DMS53 treated with DMSO at 0.1 percent for 48 hours (cell line): Measurements from ENCODE around the gene BLZF1.
"Not testable (repeated sequence)": the region's sequence is repeated elsewhere in the genome, so short reads cannot be mapped to it uniquely, and the experiment has no call there.

Experiments
- DNase-seq: peaks from one replicate; lab custom pipeline; 2025; ENCODE audit not compliant: unreplicated experiment; lab: John Stamatoyannopoulos, UW

BLZF1 gene

GRCh38 chr1:169360415-169360814, 7.6 kb upstream of the BLZF1 start:
- no peak for DNase-seq

- DNase-seq, result no peak
Observed at GRCh38 chr1:169361281-169361680, 6.7 kb upstream of the BLZF1 start.

GRCh38 chr1:169363046-169363730, 4.8 kb upstream of the BLZF1 start:
- no peak for DNase-seq

GRCh38 chr1:169364948-169365347, 3.0 kb upstream of the BLZF1 start:
- DNase-seq, result no peak

- no peak for DNase-seq
Observed at GRCh38 chr1:169367096-169367685, 804 bp upstream of the BLZF1 start.

GRCh38 chr1:169368406-169368769, 393 bp downstream of the BLZF1 start:
- peak; percentile 30 for DNase-seq

- DNase-seq, result no peak
Observed at GRCh38 chr1:169371404-169371803, 3.4 kb downstream of the BLZF1 start.

DNA sequence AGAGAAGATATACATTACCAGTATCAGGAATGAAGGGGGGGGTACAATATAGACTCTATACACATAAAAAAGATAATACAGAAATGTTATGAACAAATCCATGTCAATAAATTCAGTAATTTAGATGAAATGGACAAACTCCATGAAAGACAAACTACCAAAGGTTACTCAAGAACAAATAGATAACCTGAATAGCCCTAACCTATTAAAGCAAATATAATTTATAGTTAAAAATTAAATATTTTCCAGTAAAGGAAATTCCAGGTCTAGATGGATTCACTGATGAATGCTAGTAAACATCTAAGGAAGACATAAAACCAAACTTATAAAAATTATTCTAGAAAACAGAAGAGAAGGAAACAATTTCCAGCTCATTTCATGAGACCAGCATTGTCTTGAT, 13.2 kb downstream of the BLZF1 start:
- DNase-seq, result no peak

- no peak for DNase-seq
Observed at GRCh38 chr1:169383449-169383848, 15.5 kb downstream of the BLZF1 start.

GRCh38 chr1:169387399-169387798, 19.4 kb downstream of the BLZF1 start:
- DNase-seq, result no peak

GRCh38 chr1:169390303-169390702, 22.3 kb downstream of the BLZF1 start:
- no peak for DNase-seq

- DNase-seq, result no peak
Observed at GRCh38 chr1:169392406-169392805, 24.4 kb downstream of the BLZF1 start.

- DNase-seq, result no peak
Observed at GRCh38 chr1:169395955-169396354, 28.0 kb downstream of the BLZF1 start.

GRCh38 chr1:169402578-169402977, 34.6 kb downstream of the BLZF1 start:
- DNase-seq, result not testable (repeated sequence)

GRCh38 chr1:169408340-169408739, 40.3 kb downstream of the BLZF1 start:
- not testable (repeated sequence) for DNase-seq

- peak; percentile 8 for DNase-seq
Observed at GRCh38 chr1:169414952-169415351, 47.0 kb downstream of the BLZF1 start.

DNA sequence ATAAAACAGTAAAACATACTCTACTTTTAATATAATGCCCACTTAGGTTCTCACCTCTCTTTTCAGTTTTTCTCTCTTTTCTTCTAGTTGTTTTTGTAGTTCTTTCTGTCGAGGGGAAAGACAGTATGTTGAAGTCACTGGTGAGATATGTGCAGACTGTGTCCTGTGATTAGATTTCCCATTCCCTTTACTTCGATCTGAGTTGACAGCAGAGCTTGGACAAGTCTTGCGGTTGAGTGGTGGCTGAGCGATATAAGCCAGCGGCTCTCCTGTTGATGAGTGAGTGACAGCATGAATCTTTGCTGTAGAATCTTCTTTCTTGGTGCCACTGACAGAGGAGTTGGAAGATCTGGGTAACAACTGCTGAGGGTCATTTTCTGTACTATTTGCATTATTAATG, 53.3 kb downstream of the BLZF1 start:
- no peak for DNase-seq

GRCh38 chr1:169426174-169426705, 58.2 kb downstream of the BLZF1 start:
- peak; percentile 59 for DNase-seq

DNA sequence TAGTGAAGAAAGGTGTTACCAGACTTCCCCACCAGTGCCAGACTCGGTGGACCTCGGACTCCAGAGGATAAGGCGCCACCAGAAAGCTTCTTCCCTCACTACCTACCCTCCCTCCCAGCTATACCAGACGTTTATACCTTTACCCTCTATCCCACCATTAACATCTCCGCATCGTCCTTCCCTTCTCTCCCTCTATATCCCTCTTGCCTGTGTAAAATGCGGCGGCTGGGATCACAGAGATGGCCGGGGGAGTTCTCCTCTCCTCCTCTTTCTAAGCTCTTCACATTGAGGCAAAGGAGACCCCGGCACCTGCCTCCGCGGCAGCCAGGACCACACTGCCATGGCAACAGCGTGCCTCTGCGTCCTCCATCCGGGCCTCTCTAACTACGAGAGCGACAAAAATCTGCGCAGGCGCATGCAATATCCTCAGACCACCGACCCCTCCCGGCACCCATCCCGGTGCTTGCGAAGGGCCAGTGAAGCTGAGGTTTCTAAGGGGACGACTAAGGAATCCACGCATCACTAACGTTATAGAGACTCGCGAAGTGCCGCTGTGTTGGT, 59.2 kb downstream of the BLZF1 start, which contains the start of gene CCDC181:
CCDC181 (minus strand) TSS at position 394 of the 561 bp plus-strand sequence. CDS start 2,547 bp downstream, outside the sequence.
- DNase-seq, result peak; percentile 65
